ENCODE data around the gene SLC28A1. TPM values are rescaled to one million over a fixed set of nuclear protein-coding genes. Genes with fewer than 3 reads are reported as not detected.
A peak's percentile ranks its signal among the peaks of the same experiment; 100 is the strongest.

The SLC28A1 gene
- total and polyA plus RNA-seq, 2 of the 4 experiments (the other 2 are of a cell fraction), result not detected

- intact Hi-C loops (cut with micrococcal nuclease) (loop anchor here (2.0 kb wide), 1 partner anchor 61 kb away; no protein-coding TSS in a partner anchor), dilution Hi-C loops (cut with HindIII; ENCODE audit: low sequenced_read_pairs, unreplicated experiment) (no loop called here), in situ Hi-C loops (cut with MboI; ENCODE audit: low sequenced_read_pairs) (no loop called here)
- Histone ChIP-seq H3K4me2 (ENCODE audit: low read depth, low read length) (peak overlapping the region; percentile 80), H3K18ac (ENCODE audit: low read depth, low read length) (no peak overlapping the region), H2AFZ (replicated peaks; ENCODE audit: low read length, poor library complexity) (no peak overlapping the region), H3K36me3 (ENCODE audit: control insufficient read depth, insufficient read depth, low read length) (no peaks in the 10 kb centered on the region), H4K20me1 (ENCODE audit: insufficient read depth, low read length) (peaks cover 59% of the 10 kb centered on the region), H2BK5ac (ENCODE audit: low read depth, low read length, poor library complexity, severe bottlenecking) (no peak overlapping the region), H2BK20ac (ENCODE audit: low read depth, low read length) (no peak overlapping the region), H3K4me1 (ENCODE audit: control insufficient read depth, insufficient read depth, low read length) (peaks cover 5% of the 10 kb centered on the region), H3K27me3 (ENCODE audit: control insufficient read depth, insufficient read depth, low read length) (no peaks in the 10 kb centered on the region), H4K91ac (ENCODE audit: insufficient read depth, low read depth, low read length) (no peak overlapping the region), H2AK5ac (ENCODE audit: low read depth, low read length) (no peak overlapping the region), H2BK120ac (ENCODE audit: low read depth, low read length) (no peak overlapping the region), H3K79me1 (ENCODE audit: low read depth in 1 of 2, low read length in 2 of 2) (peaks cover 10 to 50% of the 10 kb centered on the region in 2 experiments), H3K23ac (ENCODE audit: low read depth, low read length) (peak overlapping the region; percentile 57; the same call in 1 of the 2 replicates), H3K27ac (ENCODE audit: insufficient read depth, low read length) (no peak overlapping the region), H3K9me3 (ENCODE audit: control insufficient read depth, insufficient read depth, low read length) (no peaks in the 10 kb centered on the region), H4K8ac (ENCODE audit: low read depth in 2 of 2, low read length in 2 of 2) (no peak overlapping the region), H2BK15ac (ENCODE audit: low read depth, low read length) (no peak overlapping the region), H3K14ac (replicated peaks; ENCODE audit: low read depth, low read length) (peak overlapping the region; percentile 37), H3K4ac (ENCODE audit: low read depth, low read length) (no peak overlapping the region), H3K9ac (ENCODE audit: low read depth, low read length) (0 out of 2 replicates have a peak overlapping the region, but pooled peaks have one; percentile 24), H2AK9ac (replicated peaks; ENCODE audit: low read depth, low read length, poor library complexity) (no peak overlapping the region), H3K56ac (ENCODE audit: extremely low read depth, insufficient read depth, low read length) (no peak overlapping the region), H4K5ac (ENCODE audit: low read depth, low read length) (no peak overlapping the region), H3K4me3 (ENCODE audit: insufficient read depth, low read depth, low read length) (no peak overlapping the region), H3K9me1 (ENCODE audit: insufficient read depth, low read length) (0 out of 2 replicates have a peak, but pooled peaks cover 5% of the 10 kb centered on the region)
- DNase-seq (peak; percentile 23), ATAC-seq (ENCODE audit: low read depth) (no peak)
- no CpG with 5 or more reads among the region's 2 CpGs for WGBS, 2 experiments (ENCODE audit: extremely low coverage in 2 of 2, insufficient read length in 1 of 2)
- CTCF ChIA-PET, result interaction anchor here (1.6 kb wide), 1 partner anchor 60 kb away, joined by 3 read pairs; no protein-coding TSS in a partner anchor
- POLR2A ChIA-PET (ENCODE audit: unreplicated experiment), result no interaction called here
- BruUV-seq (replicated peaks), result no TSS peak
- TF ChIP-seq, protein P1, sequence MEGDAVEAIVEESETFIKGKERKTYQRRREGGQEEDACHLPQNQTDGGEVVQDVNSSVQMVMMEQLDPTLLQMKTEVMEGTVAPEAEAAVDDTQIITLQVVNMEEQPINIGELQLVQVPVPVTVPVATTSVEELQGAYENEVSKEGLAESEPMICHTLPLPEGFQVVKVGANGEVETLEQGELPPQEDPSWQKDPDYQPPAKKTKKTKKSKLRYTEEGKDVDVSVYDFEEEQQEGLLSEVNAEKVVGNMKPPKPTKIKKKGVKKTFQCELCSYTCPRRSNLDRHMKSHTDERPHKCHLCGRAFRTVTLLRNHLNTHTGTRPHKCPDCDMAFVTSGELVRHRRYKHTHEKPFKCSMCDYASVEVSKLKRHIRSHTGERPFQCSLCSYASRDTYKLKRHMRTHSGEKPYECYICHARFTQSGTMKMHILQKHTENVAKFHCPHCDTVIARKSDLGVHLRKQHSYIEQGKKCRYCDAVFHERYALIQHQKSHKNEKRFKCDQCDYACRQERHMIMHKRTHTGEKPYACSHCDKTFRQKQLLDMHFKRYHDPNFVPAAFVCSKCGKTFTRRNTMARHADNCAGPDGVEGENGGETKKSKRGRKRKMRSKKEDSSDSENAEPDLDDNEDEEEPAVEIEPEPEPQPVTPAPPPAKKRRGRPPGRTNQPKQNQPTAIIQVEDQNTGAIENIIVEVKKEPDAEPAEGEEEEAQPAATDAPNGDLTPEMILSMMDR (conservative IDR thresholded peaks at IDR 0.05; ENCODE audit: low read depth, low read length), result no peak
- TF ChIP-seq RFX5 (IDR thresholded peaks at IDR 0.05; ENCODE audit: low read depth, low read length), result no peak
These were observed 99.2 kb downstream of the SLC28A1 start for GRCh38 chr15:84983711-84984110.
